K562 (cell line): ENCODE data around the gene IQUB. TPM values are rescaled to one million over a fixed set of nuclear protein-coding genes. Genes with fewer than 3 reads are reported as not detected.
"Not testable (repeated sequence)": the region's sequence is repeated elsewhere in the genome, so short reads cannot be mapped to it uniquely, and the experiment has no call there.

Source experiments
- ATAC-seq: fragments of 200-7000 bp; cut with Tn5 transposase; 3 replicates; pipeline ENCODE4 v1.9.1; 2020; ENCODE audit warnings: moderate library complexity
- BruUV-seq: library from RNA; stranded (reverse); fragments of 400-500 nt; replicated peaks from 2 replicates; lab custom pipeline; 2021; lab: Mats Ljungman, UMichigan
- CTCF ChIA-PET: fragments of 300-600 bp; formaldehyde crosslinking; extraction: SDS; loops from one replicate; lab custom pipeline; 2021; ENCODE audit warnings: low intra/inter-chr PET ratio; lab: Yijun Ruan, JAX
- POLR2A ChIA-PET: fragments of 300-600, 350-650 bp; sonication (Branson Sonifier 250); formaldehyde crosslinking; extraction: SDS; loops from one replicate; lab custom pipeline; 2021; ENCODE audit warnings: antibody characterized with exemption, inconsistent platforms; lab: Yijun Ruan, JAX
- DNase-seq, 4 experiments: peaks; one replicate each; pipeline versions ENCODE4 v3.0.0 to v3.0.0-alpha.2; 2011 to 2018; ENCODE audit warnings: low spot score in 3 of 4, mixed read lengths in 3 of 4; ENCODE audit errors: extremely low read depth in 1 of 4
- FAIRE-seq: peaks from 2 replicates; lab custom pipeline; 2011; peaks lifted over from hg19 to GRCh38; lab: Jason Lieb, UNC
- H2AFZ ChIP-seq: 2 replicates; pipeline ENCODE4 v1.6.0; 2011; ENCODE audit warnings: low read depth, low read length, control low read depth, inconsistent platforms
- H3K27ac ChIP-seq: fragments of 200-600 bp; 3 replicates; pipeline ENCODE4 v1.8.0; 2011; ENCODE audit warnings: low read depth, mild to moderate bottlenecking, control low read depth, inconsistent platforms, low read length, moderate library complexity, mixed read lengths; ENCODE audit errors: extremely low read depth
- H3K27me3 ChIP-seq, 2 experiments: fragments of 300-600 bp in 1 of 2; 2 replicates in 1 of 2; 3 replicates in 1 of 2; pipeline versions ENCODE4 v1.6.0 to v1.8.0; 2011; ENCODE audit warnings: inconsistent platforms in 2 of 2, low read length in 2 of 2, mild to moderate bottlenecking in 1 of 2, mixed read lengths in 1 of 2, moderate library complexity in 1 of 2; ENCODE audit not compliant: control insufficient read depth in 2 of 2, insufficient read depth in 2 of 2
- H3K36me3 ChIP-seq: fragments of 300-600 bp; 3 replicates; pipeline ENCODE4 v1.8.0; 2011; ENCODE audit warnings: mild to moderate bottlenecking, low read length, inconsistent platforms; ENCODE audit not compliant: control insufficient read depth, insufficient read depth
- H3K4me1 ChIP-seq, 2 experiments: fragments of 200-600 bp in 1 of 2; replicated peaks in 1 of 2; 2 replicates in 1 of 2; 3 replicates in 1 of 2; pipeline versions ENCODE4 v1.5.1 to v1.8.0; 2011; ENCODE audit warnings: inconsistent platforms in 2 of 2, low read length in 2 of 2, mild to moderate bottlenecking in 1 of 2, mixed read lengths in 1 of 2, moderate library complexity in 1 of 2; ENCODE audit not compliant: control insufficient read depth in 2 of 2, insufficient read depth in 2 of 2
- H3K4me2 ChIP-seq: 2 replicates; pipeline ENCODE4 v1.6.1; 2011; ENCODE audit warnings: low read length, control low read depth, inconsistent platforms, mixed read lengths; ENCODE audit not compliant: insufficient read depth
- H3K4me3 ChIP-seq: fragments of 200-600 bp; sonication (generic), shearing (Covaris generic); 2 replicates; pipeline ENCODE4 v1.5.1; 2016; ENCODE audit warnings: control low read depth, inconsistent platforms
- H3K79me2 ChIP-seq: fragments of 200-600 bp; 3 replicates; pipeline ENCODE4 v1.8.0; 2011; ENCODE audit warnings: low read length, inconsistent platforms; ENCODE audit not compliant: control insufficient read depth, insufficient read depth
- H3K9ac ChIP-seq, 2 experiments: 2 replicates each; pipeline versions ENCODE4 v1.6.0 to v1.6.1; 2011; ENCODE audit warnings: low read depth in 2 of 2, low read length in 2 of 2, control low read depth in 1 of 2, inconsistent platforms in 1 of 2, mild to moderate bottlenecking in 1 of 2, mixed read lengths in 1 of 2; ENCODE audit not compliant: insufficient read depth in 1 of 2
- H3K9me1 ChIP-seq: one replicate; pipeline ENCODE4 v1.6.0; 2011; ENCODE audit warnings: inconsistent platforms, mild to moderate bottlenecking, low read length, moderate library complexity; ENCODE audit not compliant: control insufficient read depth, insufficient read depth
- H3K9me3 ChIP-seq: replicated peaks from 2 replicates; pipeline ENCODE4 v1.5.1; 2011; ENCODE audit warnings: low read depth, low read length, inconsistent platforms; ENCODE audit not compliant: control insufficient read depth, insufficient read depth
- H4K20me1 ChIP-seq: replicated peaks from 2 replicates; pipeline ENCODE4 v1.6.1; 2011; ENCODE audit warnings: low read length, inconsistent platforms, mixed read lengths; ENCODE audit not compliant: control insufficient read depth, insufficient read depth
- EGR1 ChIP-seq: fragments of 450-650 bp; conservative IDR thresholded peaks from 2 replicates; pipeline ENCODE4 v1.6.1; 2017; ENCODE audit warnings: mild to moderate bottlenecking
- EP400 ChIP-seq: fragments of 450-650 bp; IDR thresholded peaks from 2 replicates; pipeline ENCODE4 v1.6.1; 2017; ENCODE audit warnings: antibody characterized with exemption, mild to moderate bottlenecking, moderate library complexity
- FOXA3 ChIP-seq, 2 experiments: fragments of 450-650 bp in 1 of 2; sonication (generic) in 1 of 2; formaldehyde crosslinking; IDR thresholded peaks in 1 of 2; conservative IDR thresholded peaks in 1 of 2; 2 replicates each; pipeline versions ENCODE4 v1.4.0 to v1.8.0; 2020 to 2022; ENCODE audit warnings: mild to moderate bottlenecking in 2 of 2, missing genetic modification reagents in 1 of 2
- L3MBTL2 ChIP-seq: fragments of 450-650 bp; IDR thresholded peaks from 2 replicates; pipeline ENCODE4 v1.6.1; 2016; ENCODE audit warnings: mild to moderate bottlenecking, moderate library complexity
- MAZ ChIP-seq, 2 experiments: fragments of 450-650 bp in 1 of 2; sonication (generic) in 1 of 2; formaldehyde crosslinking; IDR thresholded peaks in 1 of 2; conservative IDR thresholded peaks in 1 of 2; 2 replicates each; pipeline versions ENCODE4 v1.4.0 to v1.5.0; 2020; ENCODE audit warnings: mild to moderate bottlenecking in 1 of 2, missing genetic modification reagents in 1 of 2
- NRF1 ChIP-seq, 2 experiments: fragments of 450-650 bp; IDR thresholded peaks in 1 of 2; conservative IDR thresholded peaks in 1 of 2; 2 replicates each; pipeline ENCODE4 v1.6.1; 2014; ENCODE audit warnings: mild to moderate bottlenecking in 2 of 2
- PHF8 ChIP-seq: fragments of 200-600 bp; sonication (generic); IDR thresholded peaks from 2 replicates; pipeline ENCODE4 v1.6.1; 2012; ENCODE audit warnings: mixed run types, mild to moderate bottlenecking, inconsistent platforms, low read length, moderate library complexity, borderline replicate concordance
- POLR2A ChIP-seq: fragments of 450-650 bp; conservative IDR thresholded peaks from 2 replicates; pipeline ENCODE4 v1.6.1; 2016
- POLR2B ChIP-seq: fragments of 450-650 bp; IDR thresholded peaks from 2 replicates; pipeline ENCODE4 v1.6.1; 2018; ENCODE audit warnings: low read depth; ENCODE audit not compliant: partially characterized antibody
- RBFOX2 ChIP-seq: fragments of 200-400 bp; formaldehyde crosslinking; IDR thresholded peaks from 2 replicates; pipeline ENCODE4 v1.6.1; 2017; ENCODE audit warnings: low read depth, mild to moderate bottlenecking, low read length, moderate library complexity
- SUPT5H ChIP-seq: fragments of 450-650 bp; IDR thresholded peaks from 2 replicates; pipeline ENCODE4 v1.6.1; 2016
- TAF7 ChIP-seq: fragments of 450-650 bp; IDR thresholded peaks from 2 replicates; pipeline ENCODE4 v1.6.1; 2016; ENCODE audit warnings: missing genetic modification characterization, missing compliant biosample characterization
- TAF9B ChIP-seq: fragments of 450-650 bp; IDR thresholded peaks from 2 replicates; pipeline ENCODE4 v1.6.1; 2018; ENCODE audit warnings: mild to moderate bottlenecking; ENCODE audit not compliant: partially characterized antibody
- TFAP4 ChIP-seq: sonication (generic); formaldehyde crosslinking; IDR thresholded peaks from 2 replicates; pipeline ENCODE4 v1.8.0; 2022; ENCODE audit warnings: missing genetic modification reagents, mild to moderate bottlenecking, moderate library complexity, borderline replicate concordance
- ZHX1 ChIP-seq: fragments of 150-350 bp; conservative IDR thresholded peaks from 2 replicates; pipeline ENCODE4 v1.6.1; 2014; ENCODE audit warnings: low read length
- WGBS: fragments of 100-300 bp; shearing (Covaris generic); methylation state at CpG from one replicate; pipeline ENCODE4 v1.1.6; 2016; ENCODE audit warnings: low coverage, mixed read lengths; ENCODE audit not compliant: insufficient coverage; ENCODE audit errors: missing lambda C conversion rate; 5-methylcytosine and 5-hydroxymethylcytosine counted together
- in situ Hi-C: fragments of 300-500 bp; cut with MboI; formaldehyde crosslinking; loops from 4 replicates; pipeline ENCODE4 v1.15.0; 2018; ENCODE audit warnings: inconsistent platforms, mixed read lengths
- intact Hi-C: fragments of 100-400 bp; cut with micrococcal nuclease; formaldehyde crosslinking; loops from 2 replicates; pipeline ENCODE4 v1.14.2; 2022
- polyA plus RNA-seq, 8 experiments: library from polyadenylated mRNA; depleted of rRNA in 4 of 8; stranded (reverse) in 5 of 8; unstranded in 3 of 8; fragments of >200 nt; fragmentation: Nextera tagmentation in 2 of 8; fragmentation: Illumina TruSeq in 1 of 8; extraction: Ambion mirVana in 2 of 8; extraction: Trizol in 1 of 8; gene quantifications; 2 replicates each; pipeline versions ENCODE4 v1.2.1 to v1.2.3, GENCODE V29; 2011 to 2014; ENCODE audit warnings: inconsistent platforms in 1 of 8, missing spikeins in 1 of 8
- total RNA-seq, 7 experiments: library from RNA; depleted of rRNA in 6 of 7; stranded (reverse); fragments of >200 nt in 6 of 7; fragmentation: Illumina TruSeq in 2 of 7; extraction: Trizol in 2 of 7; gene quantifications; 2 replicates each; pipeline versions ENCODE4 v1.2.1 to v1.2.3, GENCODE V29; 2011 to 2021; ENCODE audit warnings: low replicate concordance in 1 of 7

IQUB gene
- total and polyA plus RNA-seq, 9 of the 15 experiments (the other 6 are each of a cell fraction or from before 2014, with no cell fraction given) = 0.62 to 2.6 (median 1.4) TPM

GRCh38 chr7:123528265-123528664, 6.1 kb downstream of the IQUB start (continued):
- TF ChIP-seq ZHX1 = no peak
- TF ChIP-seq, all 486 proteins: peak for 23

- H3K79me2 ChIP-seq, in situ Hi-C loops, H3K27me3 ChIP-seq, H3K36me3 ChIP-seq, CTCF ChIA-PET, H3K9me3 ChIP-seq, intact Hi-C loops, FAIRE-seq, ATAC-seq, DNase-seq, H4K20me1 ChIP-seq, H3K9me1 ChIP-seq: not testable (repeated sequence)
- H3K9ac ChIP-seq = peak overlapping the region; percentile 60 to 84; a peak in 3 of 4 replicates
- H3K27ac ChIP-seq = peak overlapping the region; percentile 67
- peak overlapping the region; percentile 71 for H3K4me2 ChIP-seq
- BruUV-seq = TSS peak; percentile 96
- H3K4me3 ChIP-seq = peak overlapping the region; percentile 11
- peaks cover 6 to 12% of the 10 kb centered on the region in 2 experiments; a peak in 4 of 5 replicates for H3K4me1 ChIP-seq
- POLR2A ChIA-PET = interaction anchor here (0.6 to 1.5 kb wide), 5 partner anchors 7 to 30 kb away, joined by 3 to 11 read pairs (median 5); partner anchors contain the start of gene NDUFA5
- H2AFZ ChIP-seq = peak overlapping the region; percentile 82
- 3% methylated on average over 9 of the region's 24 CpGs for WGBS
- 0 out of 2 replicates have a peak, but pooled peaks have one; percentile 24 for TF ChIP-seq TAF7 (tag)
- 0 out of 4 replicates have a peak, but pooled peaks of 1 of the 2 experiments have one; percentile 42 for TF ChIP-seq MAZ (CRISPR knock-in tag; conservative IDR thresholded peaks at IDR 0.05 in 1 of 2, IDR thresholded peaks at IDR 0.05 in 1 of 2)
- TF ChIP-seq TAF9B = peak; percentile 66
- TF ChIP-seq POLR2B = peak; percentile 38
- peak; percentile 46; the same call in 1 of the 2 replicates for TF ChIP-seq SUPT5H
- peak; percentile 64 for TF ChIP-seq EP400
- peak; percentile 68 for TF ChIP-seq POLR2A
- 0 out of 2 replicates have a peak, but pooled peaks have one; percentile 23 for TF ChIP-seq L3MBTL2
- TF ChIP-seq NRF1 (conservative IDR thresholded peaks at IDR 0.05 in 1 of 2, IDR thresholded peaks at IDR 0.05 in 1 of 2) = peak; percentile 61 to 68
- TF ChIP-seq RBFOX2 = peak; percentile 53
- peak; percentile 77 to 82; a peak in 3 of 4 replicates for TF ChIP-seq FOXA3 (CRISPR knock-in tag; conservative IDR thresholded peaks at IDR 0.05 in 1 of 2, IDR thresholded peaks at IDR 0.05 in 1 of 2)
- peak; percentile 82 for TF ChIP-seq EGR1
- peak; percentile 75; the same call in 1 of the 2 replicates for TF ChIP-seq TFAP4
- TF ChIP-seq PHF8 = peak; percentile 32; the same call in 1 of the 2 replicates
These were observed 6.6 kb downstream of the IQUB start for GRCh38 chr7:123527712-123528225.
